HG02870 (cell line): ENCODE measurements around the gene TOMT.
A peak's percentile ranks its signal among the peaks of the same experiment; 100 is the strongest.

Experiments
- ATAC-seq: cut with Tn5 transposase; IDR thresholded peaks from one replicate; pipeline ENCODE4 v1.9.1; 2021; ENCODE audit warnings: mild to moderate bottlenecking, moderate library complexity; ENCODE audit not compliant: unreplicated experiment

The TOMT gene

GRCh38 chr11:72085621-72086351 lies 19.9 kb upstream of the TOMT start:
- no peak for ATAC-seq

- no peak for ATAC-seq
These were observed 17.5 kb upstream of the TOMT start for GRCh38 chr11:72088076-72088808.

DNA sequence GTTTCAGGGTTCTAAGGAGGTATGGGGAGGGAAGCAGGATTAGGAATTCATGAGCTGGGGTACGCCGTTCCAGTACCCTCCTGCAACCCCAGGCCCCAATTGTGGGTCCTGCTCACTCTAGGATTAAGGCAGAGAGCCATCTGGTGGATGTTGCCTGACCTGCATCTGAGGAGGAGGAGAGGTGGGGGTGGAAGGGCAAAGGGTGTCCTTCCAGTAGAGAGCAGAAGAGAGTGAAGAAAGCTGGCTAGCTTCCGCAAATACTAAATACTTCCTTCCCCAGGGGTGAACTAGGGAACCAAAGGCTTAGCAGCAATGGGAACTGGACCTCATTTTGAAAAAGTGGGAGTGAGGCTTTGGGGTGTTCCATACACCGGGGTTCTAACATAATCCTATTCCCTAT lies 14.4 kb upstream of the TOMT start:
- no peak for ATAC-seq

DNA sequence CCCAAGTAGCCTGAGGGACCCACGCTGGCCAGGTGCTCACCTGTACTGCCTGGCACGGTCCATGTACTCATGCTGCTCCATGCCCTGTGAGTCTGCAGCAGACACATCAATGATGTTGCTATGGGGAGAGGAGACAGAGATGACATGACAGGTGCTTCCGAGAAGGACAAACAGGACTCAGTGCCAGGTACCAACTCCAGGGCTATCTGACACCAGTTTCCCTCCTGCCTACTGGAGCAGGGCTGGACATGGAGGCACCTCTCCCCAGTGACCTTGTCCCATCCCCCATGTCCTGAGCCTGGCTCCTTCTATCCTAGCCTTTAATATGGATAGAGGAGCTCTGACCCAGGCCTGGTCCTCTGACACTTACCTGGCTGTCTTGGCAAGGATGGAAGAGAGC lies 7.0 kb upstream of the TOMT start:
- ATAC-seq = no peak

GRCh38 chr11:72100009-72100408 lies 5.7 kb upstream of the TOMT start:
- ATAC-seq = no peak

DNA sequence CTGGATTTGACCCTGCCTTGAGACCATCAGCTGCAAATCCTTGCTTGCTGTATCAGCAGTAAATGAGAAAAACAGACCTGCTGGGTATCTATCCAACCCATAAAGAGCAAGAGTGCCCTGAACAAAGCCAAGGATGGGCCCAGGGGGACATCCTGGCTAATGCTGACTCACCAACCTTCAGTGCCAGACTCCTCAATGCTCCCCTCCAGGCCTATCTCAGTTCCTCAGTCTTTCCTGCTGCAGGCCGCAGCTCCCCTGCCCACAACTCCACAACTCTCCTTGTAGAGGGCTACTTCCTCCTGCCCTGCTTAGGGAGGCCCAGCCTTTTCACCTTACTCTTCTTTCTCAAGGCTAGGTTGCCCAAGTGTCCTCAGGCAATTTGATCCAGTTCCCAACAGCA lies 5.3 kb upstream of the TOMT start:
- no peak for ATAC-seq

DNA sequence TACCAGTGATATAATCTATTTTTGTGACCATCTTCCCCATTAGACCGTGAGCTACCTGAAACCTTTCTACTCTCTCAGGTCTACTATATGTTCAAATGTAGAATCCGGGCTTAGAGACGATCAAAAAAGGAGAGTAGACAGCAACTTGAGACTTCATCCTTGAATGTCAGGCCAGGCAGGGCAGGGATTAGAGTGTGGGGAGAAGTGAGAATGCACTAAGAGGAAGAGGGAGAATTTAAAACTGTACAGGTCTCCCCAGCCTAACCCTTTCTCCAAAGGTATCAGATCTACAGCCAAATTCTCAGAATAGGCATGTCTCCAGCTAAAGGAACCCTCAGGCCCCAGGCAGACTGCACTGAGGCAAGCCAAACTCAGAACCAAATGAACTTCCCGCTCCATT lies 3.6 kb upstream of the TOMT start:
- ATAC-seq = no peak

- no peak for ATAC-seq
These were observed 3.1 kb upstream of the TOMT start for GRCh38 chr11:72102631-72102945.

GRCh38 chr11:72102946-72103753 lies 2.6 kb upstream of the TOMT start, which contains the start of gene LAMTOR1:
TSS of gene LAMTOR1 (minus strand) at chr11:72103297. CDS start at chr11:72103224, 73 bp downstream.
- peak; percentile 87 for ATAC-seq

- ATAC-seq = no peak
These were observed 2.0 kb upstream of the TOMT start for GRCh38 chr11:72103754-72104167.

GRCh38 chr11:72111300-72112142 lies 5.8 kb downstream of the TOMT start:
- ATAC-seq = no peak

- peak; percentile 86 for ATAC-seq
These were observed 6.6 kb downstream of the TOMT start, which contains the start of gene ANAPC15 for GRCh38 chr11:72112143-72112977. TSS of gene ANAPC15 (minus strand) at chr11:72112695. CDS start at chr11:72111276, 1,419 bp downstream.

DNA sequence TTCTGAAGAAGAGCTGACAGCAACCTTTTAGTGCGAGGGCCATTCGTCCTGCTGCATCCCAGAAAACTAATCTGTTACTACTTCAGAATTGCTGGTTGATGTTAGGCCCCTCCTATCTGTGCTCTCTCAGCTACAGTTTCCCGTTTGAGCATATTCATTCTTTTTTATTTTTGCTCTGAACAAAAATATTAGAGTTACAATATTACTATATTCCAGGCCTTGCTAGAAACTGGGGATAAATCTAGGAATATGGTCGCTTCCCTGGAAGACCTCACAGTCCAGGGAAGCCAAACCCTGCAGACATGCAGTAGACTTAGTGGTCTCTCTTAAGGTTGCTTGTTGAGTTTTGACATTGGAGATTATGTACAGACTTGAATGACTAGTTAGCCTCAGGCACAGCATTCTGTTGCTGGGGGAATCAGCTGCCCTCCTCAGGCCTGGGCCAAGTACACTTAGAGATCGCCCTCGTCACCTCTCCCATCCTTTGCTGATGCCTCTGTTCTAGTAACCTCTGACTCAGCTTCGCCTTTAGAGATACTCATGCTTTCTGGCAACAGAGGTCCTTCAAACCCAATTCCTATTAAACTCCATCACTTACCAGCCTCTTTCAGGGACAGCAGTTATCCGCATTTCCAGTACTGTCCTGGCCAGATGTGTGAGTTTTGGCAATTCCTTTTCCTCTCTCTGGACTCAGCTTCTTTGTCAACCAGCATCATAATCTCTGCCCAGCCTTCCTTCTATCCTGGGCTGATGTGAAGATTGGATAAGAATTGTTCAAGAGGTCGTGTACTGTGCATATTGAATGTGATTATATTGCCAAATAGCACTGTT lies 7.5 kb downstream of the TOMT start:
- ATAC-seq = no peak

DNA sequence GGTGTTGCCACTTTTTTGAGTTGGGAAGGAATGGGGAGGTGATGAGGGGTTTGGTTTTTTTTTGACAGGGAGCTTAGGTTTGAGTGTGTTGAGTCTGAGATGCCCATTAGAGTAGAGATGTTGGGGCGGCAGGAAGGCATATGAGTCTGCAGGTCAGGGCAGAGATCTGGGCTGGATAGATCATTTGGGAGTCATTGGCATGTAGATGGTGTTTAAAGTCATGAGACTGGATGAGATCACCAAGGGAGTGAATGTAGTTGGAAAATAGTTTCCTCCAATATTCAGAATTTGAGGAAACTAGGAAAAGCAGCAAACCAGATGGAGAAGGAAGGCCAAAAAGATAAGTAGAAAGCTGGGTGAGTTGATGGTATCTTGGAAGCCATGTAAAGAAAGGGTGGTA lies 8.8 kb downstream of the TOMT start:
- ATAC-seq = no peak

GRCh38 chr11:72116019-72116755 lies 10.5 kb downstream of the TOMT start:
- no peak for ATAC-seq

- ATAC-seq = no peak
These were observed 13.5 kb downstream of the TOMT start for GRCh38 chr11:72119198-72119597.

DNA sequence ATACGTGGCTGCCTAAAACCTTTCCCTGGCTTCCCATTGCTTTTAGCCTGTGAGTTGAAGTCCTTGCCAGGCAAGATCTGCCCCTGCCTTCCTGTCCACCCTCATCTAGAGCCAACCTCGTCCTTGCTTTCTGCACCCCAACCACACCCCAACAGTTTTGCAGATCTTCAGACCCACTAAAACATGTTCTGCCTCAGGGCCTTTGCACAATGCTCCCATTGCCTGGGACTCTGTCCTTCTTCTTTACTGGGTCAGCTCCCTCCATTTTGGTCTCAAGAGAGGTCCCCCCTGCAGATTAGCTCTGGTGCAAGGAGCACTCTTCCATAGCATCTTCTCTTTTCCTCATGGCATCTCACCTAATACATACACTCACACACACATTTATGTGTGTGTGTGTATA lies 15.2 kb downstream of the TOMT start:
- ATAC-seq = no peak

- ATAC-seq = no peak
These were observed 16.9 kb downstream of the TOMT start for GRCh38 chr11:72122607-72123006.
